Transverse colon (tissue), 4 donors: ENCODE results near the gene TLR9. TPM values are rescaled to one million over a fixed set of nuclear protein-coding genes. Genes with fewer than 3 reads are reported as not detected.

Source experiments
- DNase-seq: peaks from one replicate; pipeline ENCODE4 v3.0.0-alpha.2; 2019
- H3K27ac ChIP-seq, 4 donors: fragments of 200-600 bp; sonication (generic); 2 replicates each; pipeline ENCODE4 v1.5.1; 2016 to 2018; ENCODE audit warnings: inconsistent platforms in 4 of 4
- H3K27me3 ChIP-seq: fragments of 200-600 bp; sonication (generic); 2 replicates; pipeline ENCODE4 v1.5.1; 2017; ENCODE audit warnings: inconsistent platforms
- H3K36me3 ChIP-seq, 4 donors: fragments of 200-600 bp; sonication (generic); 2 replicates each; pipeline ENCODE4 v1.5.1; 2017 to 2019; ENCODE audit warnings: inconsistent platforms in 4 of 4
- H3K4me1 ChIP-seq, 4 donors: fragments of 200-600 bp; sonication (generic); 2 replicates each; pipeline ENCODE4 v1.5.1; 2017 to 2020; ENCODE audit warnings: inconsistent platforms in 4 of 4
- H3K4me3 ChIP-seq, 4 donors: fragments of 200-600 bp; sonication (generic); 1 replicate in 1 of 4; 2 replicates in 3 of 4; pipeline versions ENCODE4 v1.5.1 to v1.6.1; 2017 to 2019; ENCODE audit warnings: inconsistent platforms in 4 of 4
- H3K9me3 ChIP-seq, 2 donors: fragments of 200-600 bp; sonication (generic); 2 replicates each; pipeline ENCODE4 v1.5.1; 2017 to 2019; ENCODE audit warnings: inconsistent platforms in 2 of 2
- CTCF ChIP-seq, 5 experiments: fragments of 200-600 bp in 3 of 5; fragments of 450-650 bp in 2 of 5; sonication (generic) in 3 of 5; IDR thresholded peaks; 1 replicate in 2 of 5; 2 replicates in 3 of 5; pipeline ENCODE4 v1.5.1; 2016 to 2017; ENCODE audit warnings: antibody characterized with exemption in 5 of 5, inconsistent platforms in 3 of 5, mild to moderate bottlenecking in 2 of 5, moderate library complexity in 1 of 5
- EP300 ChIP-seq: sonication (generic); formaldehyde crosslinking; IDR thresholded peaks from one replicate; pipeline ENCODE4 v1.6.1; 2017; ENCODE audit warnings: antibody characterized with exemption, low read depth
- POLR2A ChIP-seq: fragments of 450-650 bp; IDR thresholded peaks from one replicate; pipeline ENCODE4 v1.6.1; 2016; ENCODE audit warnings: antibody characterized with exemption, mild to moderate bottlenecking, moderate library complexity
- POLR2AphosphoS5 ChIP-seq, 3 donors: sonication (generic); formaldehyde crosslinking; IDR thresholded peaks; one replicate each; pipeline ENCODE4 v1.6.1; 2016; ENCODE audit warnings: antibody characterized with exemption in 3 of 3
- WGBS, 2 donors: methylation state at CpG; one replicate each; pipeline ENCODE4 v1.1.5; 2018; ENCODE audit warnings: low coverage in 1 of 2; 5-methylcytosine and 5-hydroxymethylcytosine counted together
- in situ Hi-C, 4 donors: fragments of 200-750 bp; cut with MboI; loops; one replicate each; pipeline versions ENCODE4 v1.15.0 to v1.15.1; 2017; ENCODE audit warnings: low sequenced_read_pairs in 3 of 4, low pct_ligation_motif_present in 1 of 4, low pct_unique_long_range_greater_than_20kb in 1 of 4
- intact Hi-C: fragments of 100-400 bp; cut with DNase I; formaldehyde crosslinking; loops from one replicate; pipeline ENCODE4 v1.15.1; 2023; ENCODE audit warnings: low total_unique reads
- total RNA-seq, 4 donors: library from RNA; depleted of rRNA; stranded (reverse); fragments of >200 nt; gene quantifications; one replicate each; pipeline ENCODE4 v1.1.0, GENCODE V29; 2016

The TLR9 gene
- total RNA-seq, 4 donors from 2014 or later = 0.16 TPM; not detected in 3

DNA sequence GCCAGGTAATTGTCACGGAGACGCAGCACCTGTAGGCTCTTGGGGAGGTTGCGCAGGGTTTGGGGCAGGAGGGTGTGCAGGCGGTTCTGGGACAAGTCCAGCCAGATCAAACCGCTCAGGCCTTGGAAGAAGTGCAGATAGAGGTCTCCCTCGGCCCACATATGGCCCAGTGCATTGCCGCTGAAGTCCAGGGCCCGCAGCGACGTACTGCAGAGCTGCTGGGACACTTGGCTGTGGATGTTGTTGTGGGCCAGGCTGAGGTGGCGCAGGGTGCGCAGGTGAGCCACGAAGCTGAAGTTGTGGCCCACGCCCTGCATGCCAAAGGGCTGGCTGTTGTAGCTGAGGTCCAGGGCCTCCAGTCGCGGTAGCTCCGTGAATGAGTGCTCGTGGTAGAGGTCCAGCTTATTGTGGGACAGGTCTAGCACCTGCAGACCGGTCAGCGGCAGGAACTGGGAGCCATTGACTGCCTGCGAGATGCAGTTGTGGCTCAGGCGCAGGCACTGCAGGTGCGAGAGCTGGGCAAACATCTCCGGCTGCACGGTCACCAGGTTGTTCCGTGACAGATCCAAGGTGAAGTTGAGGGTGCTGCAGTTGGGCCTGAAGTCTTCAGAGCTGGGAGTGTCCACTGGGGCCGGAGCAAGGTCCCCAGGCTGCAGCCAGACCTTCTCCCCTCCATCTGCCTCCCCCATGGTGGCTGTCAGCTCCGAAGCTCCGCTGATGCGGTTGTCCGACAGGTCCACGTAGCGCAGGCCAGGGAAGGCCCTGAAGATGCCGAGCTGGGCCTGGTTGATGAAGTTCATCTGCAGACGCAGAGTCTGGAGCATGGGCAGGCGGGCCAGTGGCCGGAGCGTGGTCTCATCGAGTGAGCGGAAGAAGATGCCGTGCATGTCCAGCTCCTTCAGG is 2.9 kb downstream of the TLR9 start:
- H3K36me3 ChIP-seq = no peaks in the 10 kb centered on the region
- in situ Hi-C loops = no loop called here
- peaks cover 7 to 21% (median 14%) of the 10 kb centered on the region in 4 donors for H3K4me1 ChIP-seq
- H3K4me3 ChIP-seq = no peak overlapping the region
- no peak for TF ChIP-seq POLR2A
- no peak for TF ChIP-seq POLR2AphosphoS5 (IDR thresholded peaks at IDR 0.05)
- no peak for TF ChIP-seq EP300
- no peak for TF ChIP-seq CTCF (IDR thresholded peaks at IDR 0.05)
- intact Hi-C loops = no loop called here
- no peaks in the 10 kb centered on the region for H3K27me3 ChIP-seq
- DNase-seq = no peak
- WGBS, 2 donors = 89% methylated on average over 40 of the region's 41 CpGs; no CpG with 5 or more reads in 1 of the 2 donors
- H3K27ac ChIP-seq = no peak overlapping the region
- no peaks in the 10 kb centered on the region for H3K9me3 ChIP-seq

GRCh38 chr3:52221563-52222318 is 3.7 kb downstream of the TLR9 start:
- TF ChIP-seq POLR2A = no peak
- no peak for TF ChIP-seq CTCF (IDR thresholded peaks at IDR 0.05)
- no peak for TF ChIP-seq POLR2AphosphoS5 (IDR thresholded peaks at IDR 0.05)
- no peak for TF ChIP-seq EP300
- Histone ChIP-seq H3K36me3 (no peaks in the 10 kb centered on the region), H3K27ac (no peak overlapping the region), H3K27me3 (no peaks in the 10 kb centered on the region), H3K4me1 (peaks cover 15 to 29% (median 22%) of the 10 kb centered on the region in 4 donors), H3K4me3 (no peak overlapping the region), H3K9me3 (no peaks in the 10 kb centered on the region)
- in situ Hi-C loops = no loop called here
- intact Hi-C loops = no loop called here
- WGBS, 2 donors = 84 to 94% methylated on average over 7 to 27 of the region's 34 CpGs
- no peak for DNase-seq

- no peaks in the 10 kb centered on the region for H3K27me3 ChIP-seq
- no peak overlapping the region for H3K27ac ChIP-seq
- no peak for TF ChIP-seq POLR2A
- H3K4me1 ChIP-seq = peaks cover 21 to 35% (median 28%) of the 10 kb centered on the region in 4 donors
- in situ Hi-C loops = no loop called here
- intact Hi-C loops = no loop called here
- no peak overlapping the region for H3K4me3 ChIP-seq
- no peak for DNase-seq
- no peaks in the 10 kb centered on the region for H3K36me3 ChIP-seq
- WGBS, 2 donors = 93% methylated on average over 27 of the region's 27 CpGs; no CpG with 5 or more reads in 1 of the 2 donors
- no peaks in the 10 kb centered on the region for H3K9me3 ChIP-seq
These were observed 4.3 kb downstream of the TLR9 start for GRCh38 chr3:52221141-52221562.

DNA sequence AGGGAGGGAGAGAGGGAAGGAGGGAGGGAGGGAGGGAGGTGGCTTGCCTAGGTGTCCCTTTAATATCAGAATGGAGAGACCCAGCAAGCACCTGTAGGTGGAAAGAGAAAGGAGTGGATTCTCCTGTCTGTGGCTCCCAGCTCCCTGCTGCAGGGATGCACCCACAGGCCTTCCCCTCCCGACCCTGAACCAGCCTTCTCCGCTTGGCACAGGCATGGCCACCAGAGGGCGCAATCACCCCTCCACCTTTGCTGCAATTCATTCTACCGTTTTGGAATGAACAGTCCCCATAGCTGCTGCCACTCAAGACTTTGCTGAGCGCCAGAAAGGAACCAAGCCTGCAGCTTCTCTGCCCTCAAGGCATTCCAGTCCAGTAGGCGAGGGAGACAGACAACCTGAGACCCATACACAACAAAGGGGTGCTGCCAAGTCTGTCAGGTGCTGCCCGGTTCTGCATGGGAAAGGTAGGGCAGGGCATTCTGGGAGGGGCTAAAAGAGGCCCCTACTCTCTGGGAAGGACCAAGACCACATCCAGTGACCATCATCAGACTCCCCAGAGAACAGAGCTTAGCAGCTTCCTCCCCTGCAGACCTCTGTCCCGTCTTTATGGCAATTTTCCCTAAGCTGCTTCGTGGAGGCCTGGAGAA is 4.9 kb downstream of the TLR9 start:
- no peak overlapping the region for H3K27ac ChIP-seq
- peaks cover 23 to 41% (median 30%) of the 10 kb centered on the region in 4 donors for H3K4me1 ChIP-seq
- TF ChIP-seq POLR2AphosphoS5 (IDR thresholded peaks at IDR 0.05) (peak in 1 of 3 donors; percentile 34), CTCF (IDR thresholded peaks at IDR 0.05) (peak; percentile 83 to 97 (median 94)), EP300 (no peak), POLR2A (no peak)
- DNase-seq = peak; percentile 88
- H3K36me3 ChIP-seq = no peaks in the 10 kb centered on the region
- H3K9me3 ChIP-seq = no peaks in the 10 kb centered on the region
- no peak overlapping the region for H3K4me3 ChIP-seq
- H3K27me3 ChIP-seq = no peaks in the 10 kb centered on the region
- intact Hi-C loops = no loop called here
- 28% methylated on average over 9 of the region's 9 CpGs; no CpG with 5 or more reads in 1 of the 2 donors for WGBS, 2 donors
- in situ Hi-C loops = no loop called here
